HCT116 (cell line): ENCODE measurements around the gene CLASP1. TPM values are rescaled to one million over a fixed set of nuclear protein-coding genes. Genes with fewer than 3 reads are reported as not detected.

Source experiments
- ATAC-seq: fragments of 200-7000 bp; cut with Tn5 transposase; 2 replicates; pipeline ENCODE4 v1.9.1; 2020; ENCODE audit warnings: mild to moderate bottlenecking, moderate library complexity
- BruUV-seq: library from RNA; stranded (reverse); fragments of 400-500 nt; replicated peaks from 2 replicates; lab custom pipeline; 2021; lab: Mats Ljungman, UMichigan
- CTCF ChIA-PET: fragments of 300-600 bp; sonication (Branson Sonifier 250); formaldehyde crosslinking; loops from one replicate; lab custom pipeline; 2021; ENCODE audit warnings: antibody characterized with exemption; lab: Charles Lee
- POLR2A ChIA-PET: fragments of 300-600, 350-600 bp; sonication (Branson Sonifier 250); formaldehyde crosslinking; loops from one replicate; lab custom pipeline; 2021; ENCODE audit warnings: antibody characterized with exemption; lab: Charles Lee
- RAD21 ChIA-PET, 2 experiments: fragments of 300-600 bp; sonication (Branson Sonifier 250); formaldehyde crosslinking; loops; one replicate each; lab custom pipeline; 2023; ENCODE audit warnings: low total read pairs in 2 of 2; ENCODE audit not compliant: uncharacterized antibody in 2 of 2, unreplicated experiment in 2 of 2, low non-redundant PET in 1 of 2; lab: Charles Lee
- DNase-seq: peaks from one replicate; pipeline ENCODE4 v3.0.0-alpha.2; 2010; ENCODE audit warnings: low read depth, low spot score
- H2AFZ ChIP-seq: fragments of 200-600 bp; shearing (Covaris generic), sonication (generic); 2 replicates; pipeline ENCODE4 v1.6.1; 2017; ENCODE audit warnings: low read depth, mixed run types, mixed read lengths, antibody characterized with exemption, low read length; ENCODE audit not compliant: poor library complexity, severe bottlenecking
- H3K27ac ChIP-seq: 2 replicates; pipeline ENCODE4 v1.5.1; 2012; ENCODE audit warnings: low read depth, low read length
- H3K27me3 ChIP-seq: fragments of 200-600 bp; sonication (generic); 2 replicates; pipeline ENCODE4 v1.6.1; 2016; ENCODE audit warnings: mixed run types, low read length, mixed read lengths; ENCODE audit not compliant: insufficient read depth
- H3K36me3 ChIP-seq, 2 experiments: fragments of 200-500 bp in 1 of 2; fragments of 200-600 bp in 1 of 2; sonication (Bioruptor generic) in 1 of 2; sonication (generic) in 1 of 2; 2 replicates each; pipeline versions ENCODE4 v1.5.1 to v1.6.1; 2014 to 2016; ENCODE audit warnings: low read length in 2 of 2, inconsistent platforms in 1 of 2, mixed read lengths in 1 of 2, mixed run types in 1 of 2; ENCODE audit not compliant: insufficient read depth in 2 of 2, control insufficient read depth in 1 of 2
- H3K4me1 ChIP-seq, 2 experiments: fragments of 200-600 bp in 1 of 2; sonication (generic) in 1 of 2; 2 replicates each; pipeline versions ENCODE4 v1.5.1 to v1.6.1; 2012 to 2017; ENCODE audit warnings: low read length in 2 of 2, inconsistent platforms in 1 of 2, mild to moderate bottlenecking in 1 of 2, mixed read lengths in 1 of 2, mixed run types in 1 of 2, moderate library complexity in 1 of 2; ENCODE audit not compliant: insufficient read depth in 2 of 2, control insufficient read depth in 1 of 2
- H3K4me2 ChIP-seq: fragments of 200-600 bp; sonication (generic); 2 replicates; pipeline ENCODE4 v1.6.1; 2017; ENCODE audit warnings: mixed run types, low read length, mixed read lengths
- H3K4me3 ChIP-seq, 2 experiments: fragments of 200-600 bp in 1 of 2; sonication (generic) in 1 of 2; replicated peaks in 1 of 2; 2 replicates each; pipeline ENCODE4 v1.5.1; 2011 to 2016; ENCODE audit warnings: low read length in 2 of 2, control low read depth in 1 of 2, low read depth in 1 of 2, mild to moderate bottlenecking in 1 of 2, mixed read lengths in 1 of 2, mixed run types in 1 of 2
- H3K79me2 ChIP-seq: fragments of 200-600 bp; sonication (generic); 2 replicates; pipeline ENCODE4 v1.6.1; 2017; ENCODE audit warnings: mild to moderate bottlenecking, mixed run types, low read length, moderate library complexity, mixed read lengths; ENCODE audit not compliant: insufficient read depth
- H3K9ac ChIP-seq: fragments of 200-600 bp; sonication (generic); 2 replicates; pipeline ENCODE4 v1.6.1; 2016; ENCODE audit warnings: low read length, mixed read lengths
- H3K9me2 ChIP-seq: fragments of 200-600 bp; sonication (generic), shearing (Covaris generic); 2 replicates; pipeline ENCODE4 v1.6.1; 2017; ENCODE audit warnings: mixed run types, mild to moderate bottlenecking, moderate library complexity; ENCODE audit not compliant: insufficient read depth
- H3K9me3 ChIP-seq, 2 experiments: fragments of 200-500 bp in 1 of 2; fragments of 200-600 bp in 1 of 2; sonication (Bioruptor generic) in 1 of 2; sonication (generic) in 1 of 2; 2 replicates each; pipeline ENCODE4 v1.6.1; 2014 to 2017; ENCODE audit warnings: low read length in 2 of 2, mixed read lengths in 2 of 2, inconsistent platforms in 1 of 2, low read depth in 1 of 2, mild to moderate bottlenecking in 1 of 2, mixed run types in 1 of 2, moderate library complexity in 1 of 2; ENCODE audit not compliant: control insufficient read depth in 1 of 2, insufficient read depth in 1 of 2
- H4K20me1 ChIP-seq: fragments of 200-600 bp; sonication (generic), shearing (Covaris generic); 2 replicates; pipeline ENCODE4 v1.6.1; 2017; ENCODE audit warnings: mixed run types, mild to moderate bottlenecking, moderate library complexity; ENCODE audit not compliant: insufficient read depth
- ATF3 ChIP-seq: IDR thresholded peaks from 2 replicates; pipeline ENCODE4 v1.6.1; 2012
- CEBPB ChIP-seq: IDR thresholded peaks from 2 replicates; pipeline ENCODE4 v1.6.1; 2012; ENCODE audit warnings: low read depth
- CTCF ChIP-seq, 3 experiments: fragments of 200-600 bp in 1 of 3; sonication (generic) in 1 of 3; IDR thresholded peaks in 2 of 3; conservative IDR thresholded peaks in 1 of 3; 2 replicates each; pipeline ENCODE4 v1.5.1; 2012 to 2017; ENCODE audit warnings: low read depth in 2 of 3, low read length in 2 of 3, antibody characterized with exemption in 1 of 3, borderline replicate concordance in 1 of 3, control low read depth in 1 of 3, mild to moderate bottlenecking in 1 of 3, mixed read lengths in 1 of 3, mixed run types in 1 of 3, moderate library complexity in 1 of 3; ENCODE audit not compliant: insufficient read depth in 1 of 3
- EGR1 ChIP-seq: IDR thresholded peaks from 2 replicates; pipeline ENCODE4 v1.6.1; 2012; ENCODE audit warnings: low read depth
- ELF1 ChIP-seq: IDR thresholded peaks from 2 replicates; pipeline ENCODE4 v1.6.1; 2012; ENCODE audit warnings: low read depth, borderline replicate concordance
- EZH2 ChIP-seq: fragments of 200-600 bp; sonication (generic); IDR thresholded peaks from 2 replicates; pipeline ENCODE4 v1.6.1; 2017; ENCODE audit warnings: antibody characterized with exemption, mixed run types
- EZH2phosphoT487 ChIP-seq: fragments of 200-600 bp; IDR thresholded peaks from 2 replicates; pipeline ENCODE4 v1.6.1; 2018; ENCODE audit warnings: antibody characterized with exemption, borderline replicate concordance
- FOSL1 ChIP-seq: IDR thresholded peaks from 2 replicates; pipeline ENCODE4 v1.6.1; 2012; ENCODE audit warnings: low read depth
- JUND ChIP-seq: IDR thresholded peaks from 2 replicates; pipeline ENCODE4 v1.6.1; 2012
- MAX ChIP-seq: IDR thresholded peaks from 2 replicates; pipeline ENCODE4 v1.6.1; 2012
- POLR2AphosphoS5 ChIP-seq: IDR thresholded peaks from 2 replicates; pipeline ENCODE4 v1.6.1; 2011; ENCODE audit warnings: mild to moderate bottlenecking, low read depth, low read length, moderate library complexity
- REST ChIP-seq: IDR thresholded peaks from 2 replicates; pipeline ENCODE4 v1.6.1; 2012; ENCODE audit warnings: low read depth
- SIN3A ChIP-seq: IDR thresholded peaks from 2 replicates; pipeline ENCODE4 v1.6.1; 2012; ENCODE audit warnings: low read depth
- SP1 ChIP-seq: IDR thresholded peaks from 2 replicates; pipeline ENCODE4 v1.6.1; 2012; ENCODE audit warnings: low read depth
- TCF7L2 ChIP-seq: IDR thresholded peaks from 2 replicates; pipeline ENCODE4 v1.7.0; 2011; ENCODE audit warnings: borderline replicate concordance, inconsistent platforms; ENCODE audit not compliant: insufficient read depth, insufficient read length; ENCODE audit errors: extremely low read depth
- YY1 ChIP-seq: IDR thresholded peaks from 2 replicates; pipeline ENCODE4 v1.6.1; 2011; ENCODE audit warnings: low read length, low read depth, moderate library complexity, mild to moderate bottlenecking; ENCODE audit not compliant: insufficient replicate concordance; ENCODE audit errors: extremely low read depth
- ZBTB33 ChIP-seq: IDR thresholded peaks from 2 replicates; pipeline ENCODE4 v1.6.1; 2011; ENCODE audit warnings: mild to moderate bottlenecking, low read length, moderate library complexity; ENCODE audit not compliant: insufficient replicate concordance; ENCODE audit errors: extremely low read depth
- ZFX ChIP-seq: fragments of 450-650 bp; IDR thresholded peaks from 2 replicates; pipeline ENCODE4 v1.6.1; 2017
- ZNF274 ChIP-seq: fragments of 200-500 bp; sonication (Bioruptor generic); IDR thresholded peaks from 2 replicates; pipeline ENCODE4 v1.6.1; 2014; ENCODE audit warnings: mild to moderate bottlenecking, low read depth, low read length, inconsistent platforms
- intact Hi-C: fragments of 100-400 bp; cut with micrococcal nuclease; formaldehyde crosslinking; loops from 2 replicates; pipeline ENCODE4 v1.10.0; 2022
- total RNA-seq: library from RNA; stranded (reverse); gene quantifications from one replicate; pipeline ENCODE4 v1.2.1, GENCODE V29; 2021; ENCODE audit not compliant: unreplicated experiment

The CLASP1 gene
- total RNA-seq, 1 experiment from 2014 or later, result 41.9 TPM

- no peak overlapping the region for H3K4me3 ChIP-seq
- intact Hi-C loops, result no loop called here
- H3K4me1 ChIP-seq, result peaks cover 0 to 25% of the 10 kb centered on the region in 2 experiments; a peak in 3 of 4 replicates
- H3K27me3 ChIP-seq, result no peaks in the 10 kb centered on the region
- H3K9me3 ChIP-seq, result no peaks in the 10 kb centered on the region
- POLR2A ChIA-PET, result no interaction called here
- RAD21 ChIA-PET, result no interaction called here
- no peaks in the 10 kb centered on the region for H3K79me2 ChIP-seq
- H4K20me1 ChIP-seq, result no peaks in the 10 kb centered on the region
- TF ChIP-seq EGR1, result no peak
- no peak for TF ChIP-seq TCF7L2
- no peak for TF ChIP-seq ELF1
- no peak for TF ChIP-seq EZH2phosphoT487
- no peak for TF ChIP-seq POLR2AphosphoS5
- no peak for TF ChIP-seq ZNF274
- no peak for TF ChIP-seq JUND
- TF ChIP-seq FOSL1, result no peak
- TF ChIP-seq MAX, result no peak
- TF ChIP-seq EZH2, result no peak
- no peak for TF ChIP-seq REST
- TF ChIP-seq ZBTB33, result no peak
- no peak for TF ChIP-seq SIN3A
- no peak for TF ChIP-seq SP1
- no peak for TF ChIP-seq YY1
- no peak for TF ChIP-seq CEBPB
- TF ChIP-seq ATF3, result no peak
- TF ChIP-seq ZFX, result no peak
- TF ChIP-seq CTCF (IDR thresholded peaks at IDR 0.05 in 2 of 3, conservative IDR thresholded peaks at IDR 0.05 in 1 of 3; ENCODE audit: borderline replicate concordance in 1 of 3, insufficient read depth in 1 of 3, low read depth in 2 of 3, low read length in 2 of 3), result no peak
- no peak overlapping the region for H3K27ac ChIP-seq
- H3K4me2 ChIP-seq, result no peak overlapping the region
- no peaks in the 10 kb centered on the region for H3K36me3 ChIP-seq
- no TSS peak for BruUV-seq
- CTCF ChIA-PET, result interaction anchor here (1.5 kb wide), 1 partner anchor 9 kb away, joined by 4 read pairs; no protein-coding TSS in a partner anchor
- H2AFZ ChIP-seq, result no peak overlapping the region
- no peak for ATAC-seq
- DNase-seq, result no peak
- H3K9ac ChIP-seq, result no peak overlapping the region
- H3K9me2 ChIP-seq, result no peaks in the 10 kb centered on the region
Measured at GRCh38 chr2:121287956-121288355, 361.3 kb downstream of the CLASP1 start.
